ENCODE results near the gene ABCC5. TPM values are rescaled to one million over a fixed set of nuclear protein-coding genes. Genes with fewer than 3 reads are reported as not detected.
A peak's percentile ranks its signal among the peaks of the same experiment; 100 is the strongest.

Gene ABCC5
- total and polyA plus RNA-seq, 2 of the 8 experiments (the other 6 are each of a cell fraction or from before 2014, with no cell fraction given) = 25.3 to 40.8 TPM

DNA sequence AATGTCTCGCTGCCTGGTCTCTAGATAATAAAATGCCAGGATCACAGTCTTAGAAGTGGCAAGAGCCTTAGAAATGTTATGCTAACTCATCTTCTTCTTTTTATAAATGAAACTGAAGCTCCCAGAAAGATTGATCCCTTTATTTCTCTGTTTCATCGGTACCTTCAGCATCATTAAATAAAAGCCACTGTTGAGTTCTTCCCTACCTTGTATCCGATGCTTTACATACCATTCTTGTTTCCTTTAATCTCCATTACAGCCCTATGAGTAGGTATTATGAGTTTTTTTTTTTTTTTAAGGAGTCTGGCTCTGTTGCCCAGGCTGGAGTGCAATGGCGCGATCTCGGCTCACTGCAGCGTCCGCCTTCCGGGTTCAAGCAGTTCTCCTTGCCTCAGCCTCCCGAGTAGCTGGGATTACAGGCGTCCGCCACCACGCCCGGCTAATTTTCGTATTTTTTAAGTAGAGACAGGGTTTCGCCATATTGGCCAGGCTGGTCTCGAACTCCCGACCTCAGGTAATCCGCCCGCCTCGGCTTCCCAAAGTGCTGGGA lies 815 bp upstream of the ABCC5 start:
- H4K5ac ChIP-seq (ENCODE audit: insufficient read length, low read depth, low read length) = no peak overlapping the region
- peak overlapping the region; percentile 100 for H2AFZ ChIP-seq (ENCODE audit: low read length)
- peaks cover 0 to 4% (median 0%) of the 10 kb centered on the region in 4 experiments; a peak in 2 of 8 replicates for H3K36me3 ChIP-seq (ENCODE audit: control insufficient read depth in 2 of 4, insufficient read depth in 4 of 4, low read length in 3 of 4)
- FAIRE-seq (no peak), DNase-seq (ENCODE audit: low read depth in 1 of 2, low spot score in 2 of 2) (no peak)
- POLR2A ChIA-PET (ENCODE audit: partially characterized antibody) = interaction anchor here (0.7 to 2.0 kb wide), 8 partner anchors 14 to 271 kb away, joined by 3 to 9 read pairs (median 4); no protein-coding TSS in a partner anchor
- no peaks in the 10 kb centered on the region for H3K9me3 ChIP-seq (ENCODE audit: insufficient read depth in 2 of 2, low read depth in 1 of 2, low read length in 1 of 2)
- peak overlapping the region; percentile 94 for H2BK5ac ChIP-seq (ENCODE audit: low read depth, low read length)
- H4K20me1 ChIP-seq (replicated peaks in 1 of 2; ENCODE audit: control insufficient read depth in 1 of 2, insufficient read depth in 2 of 2, low read length in 2 of 2) = no peaks in the 10 kb centered on the region
- no peak overlapping the region for H3K23ac ChIP-seq (ENCODE audit: insufficient read length)
- no peak overlapping the region for H2BK120ac ChIP-seq (replicated peaks; ENCODE audit: low read depth, low read length)
- H3K14ac ChIP-seq (ENCODE audit: insufficient read length) = no peak overlapping the region
- H3K56ac ChIP-seq (replicated peaks; ENCODE audit: insufficient read length, low read depth, low read length) = no peak overlapping the region
- peak overlapping the region; percentile 66 to 88 for H3K4me2 ChIP-seq (ENCODE audit: insufficient read depth in 1 of 2, low read depth in 2 of 2, low read length in 2 of 2)
- no peak overlapping the region for H2BK15ac ChIP-seq (ENCODE audit: low read length)
- no peaks in the 10 kb centered on the region for H3K27me3 ChIP-seq (replicated peaks in 1 of 4; ENCODE audit: control insufficient read depth in 3 of 4, extremely low read depth in 1 of 4, insufficient read depth in 3 of 4, low read length in 3 of 4)
- CTCF ChIA-PET (ENCODE audit: partially characterized antibody) = interaction anchor here (0.6 to 1.6 kb wide), 8 partner anchors 11 to 539 kb away, joined by 3 to 7 read pairs (median 4); no protein-coding TSS in a partner anchor
- H3K79me1 ChIP-seq (ENCODE audit: low read depth, low read length) = no peaks in the 10 kb centered on the region; the same call in 1 of the 2 replicates
- no peak overlapping the region for H3K18ac ChIP-seq (ENCODE audit: extremely low read depth, low read length)
- TF ChIP-seq FOSL1 (IDR thresholded peaks at IDR 0.05; ENCODE audit: insufficient read depth, low read depth, low read length) = no peak
- no peak for TF ChIP-seq POU5F1 (IDR thresholded peaks at IDR 0.05; ENCODE audit: low read depth, low read length)
- H2BK12ac ChIP-seq (ENCODE audit: low read depth, low read length) = no peak overlapping the region
- H3K23me2 ChIP-seq (ENCODE audit: low read depth, low read length) = peaks cover 3% of the 10 kb centered on the region; the same call in 1 of the 2 replicates
- peaks cover 2 to 9% (median 7%) of the 10 kb centered on the region in 4 experiments; a peak in 3 of 7 replicates for H3K4me1 ChIP-seq (replicated peaks in 1 of 4; ENCODE audit: control insufficient read depth in 3 of 4, insufficient read depth in 4 of 4, low read length in 3 of 4)
- 90% methylated on average over 21 of the region's 21 CpGs; no CpG with 5 or more reads in 1 of the 2 experiments for WGBS, 2 experiments (ENCODE audit: extremely low coverage in 1 of 2, insufficient coverage in 1 of 2, insufficient read length in 1 of 2, insufficient replicate concordance in 2 of 2, low coverage in 1 of 2, low lambda C conversion rate in 2 of 2, missing lambda C conversion rate in 1 of 2)
- H2BK20ac ChIP-seq (ENCODE audit: low read length) = no peak overlapping the region
- peak overlapping the region; percentile 81 to 98 (median 96) for H3K4me3 ChIP-seq (ENCODE audit: extremely low read depth in 1 of 4, insufficient read depth in 2 of 4, low read depth in 3 of 4, low read length in 4 of 4)
- H3K27ac ChIP-seq (ENCODE audit: low read depth, low read length) = no peak overlapping the region
- peaks cover 0 to 22% of the 10 kb centered on the region in 2 experiments; a peak in 2 of 4 replicates for H3K79me2 ChIP-seq (ENCODE audit: control insufficient read depth in 1 of 2, insufficient read depth in 2 of 2, low read length in 2 of 2)
- H4K91ac ChIP-seq (replicated peaks; ENCODE audit: insufficient read length, low read length) = no peak overlapping the region
- H3K9ac ChIP-seq (replicated peaks in 1 of 4; ENCODE audit: extremely low read depth in 1 of 4, low read depth in 3 of 4, low read length in 3 of 4) = peak overlapping the region in 3 of 4 experiments; percentile 86 to 91 (median 88); a peak in 5 of 7 replicates
- H2AK5ac ChIP-seq (ENCODE audit: low read depth, low read length) = no peak overlapping the region
- H3K4ac ChIP-seq (replicated peaks; ENCODE audit: insufficient read length, low read depth, low read length) = no peak overlapping the region
- H4K8ac ChIP-seq (ENCODE audit: extremely low read depth, insufficient read depth, low read length) = no peak overlapping the region

Data from H1 (cell line).